BLaER1 (cell line): ENCODE results near the gene PPARD.

Source experiments
- H3K27ac ChIP-seq: shearing (Covaris generic); formaldehyde crosslinking; 2 replicates; pipeline ENCODE4 v1.8.1; 2022
- H3K27me3 ChIP-seq: shearing (Covaris generic); formaldehyde crosslinking; 2 replicates; pipeline ENCODE4 v1.8.1; 2022
- H3K36me3 ChIP-seq: shearing (Covaris generic); formaldehyde crosslinking; 2 replicates; pipeline ENCODE4 v1.8.1; 2022
- H3K4me1 ChIP-seq: shearing (Covaris generic); formaldehyde crosslinking; 2 replicates; pipeline ENCODE4 v1.8.1; 2022
- H3K4me2 ChIP-seq: shearing (Covaris generic); formaldehyde crosslinking; 2 replicates; pipeline ENCODE4 v1.8.1; 2022
- H3K4me3 ChIP-seq: shearing (Covaris generic); formaldehyde crosslinking; 2 replicates; pipeline ENCODE4 v1.8.1; 2022
- H3K9ac ChIP-seq: shearing (Covaris generic); formaldehyde crosslinking; 2 replicates; pipeline ENCODE4 v1.8.1; 2022
- H3K9me3 ChIP-seq: shearing (Covaris generic); formaldehyde crosslinking; 2 replicates; pipeline ENCODE4 v1.8.1; 2022
- H4K20me1 ChIP-seq: shearing (Covaris generic); formaldehyde crosslinking; 2 replicates; pipeline ENCODE4 v1.8.1; 2022
- Cebpa-rat ChIP-seq: shearing (Covaris generic); IDR thresholded peaks from 2 replicates; pipeline ENCODE4 v1.8.1; 2022

Gene PPARD

DNA sequence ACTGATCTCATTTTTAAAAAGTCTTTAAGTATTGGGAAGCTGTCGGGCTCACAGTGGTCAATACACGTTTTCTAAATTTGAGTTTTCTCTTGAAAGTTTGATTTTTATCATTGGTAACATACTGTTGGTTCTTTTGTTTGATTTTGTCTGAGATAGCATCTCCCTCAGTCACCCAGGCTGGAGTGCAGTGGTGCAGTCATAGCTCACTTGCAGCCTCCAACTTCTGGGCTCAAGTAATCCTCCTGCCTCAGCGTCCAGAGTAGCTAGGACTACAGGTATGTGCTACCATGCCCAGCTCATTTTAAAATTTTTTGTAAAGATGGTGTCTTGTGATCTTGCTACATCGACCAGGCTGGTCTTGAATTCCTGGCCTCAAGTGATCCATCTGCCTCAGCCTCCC, 9.1 kb downstream of the PPARD start:
- no peak overlapping the region for H3K27ac ChIP-seq
- H3K4me1 ChIP-seq = peaks cover 24% of the 10 kb centered on the region
- peaks cover 82% of the 10 kb centered on the region for H3K36me3 ChIP-seq
- H3K9ac ChIP-seq = no peak overlapping the region
- H3K9me3 ChIP-seq = no peaks in the 10 kb centered on the region
- H4K20me1 ChIP-seq = peaks cover 41% of the 10 kb centered on the region
- TF ChIP-seq Cebpa-rat = no peak
- H3K4me2 ChIP-seq = no peak overlapping the region
- H3K4me3 ChIP-seq = no peak overlapping the region
- no peaks in the 10 kb centered on the region for H3K27me3 ChIP-seq

GRCh38 chr6:35352735-35353134, 10.4 kb downstream of the PPARD start:
- no peaks in the 10 kb centered on the region for H3K27me3 ChIP-seq
- no peak overlapping the region for H3K4me2 ChIP-seq
- H3K4me1 ChIP-seq = peaks cover 19% of the 10 kb centered on the region
- H4K20me1 ChIP-seq = peaks cover 35% of the 10 kb centered on the region
- no peak overlapping the region for H3K4me3 ChIP-seq
- no peak overlapping the region for H3K27ac ChIP-seq
- H3K9me3 ChIP-seq = no peaks in the 10 kb centered on the region
- TF ChIP-seq Cebpa-rat = no peak
- no peak overlapping the region for H3K9ac ChIP-seq
- H3K36me3 ChIP-seq = peaks cover 83% of the 10 kb centered on the region

GRCh38 chr6:35354361-35355135, 12.2 kb downstream of the PPARD start:
- no peak for TF ChIP-seq Cebpa-rat
- Histone ChIP-seq H3K27me3 (no peaks in the 10 kb centered on the region), H3K9ac (no peak overlapping the region), H3K4me3 (no peak overlapping the region), H3K4me2 (no peak overlapping the region), H3K27ac (no peak overlapping the region), H3K4me1 (peaks cover 14% of the 10 kb centered on the region), H4K20me1 (peaks cover 17% of the 10 kb centered on the region; the same call in 1 of the 2 replicates), H3K36me3 (peaks cover 93% of the 10 kb centered on the region), H3K9me3 (no peaks in the 10 kb centered on the region)

- no peak for TF ChIP-seq Cebpa-rat
- H4K20me1 ChIP-seq = peaks cover 31% of the 10 kb centered on the region; the same call in 1 of the 2 replicates
- no peak overlapping the region for H3K4me2 ChIP-seq
These were observed 14.0 kb downstream of the PPARD start for GRCh38 chr6:35356391-35356790.

GRCh38 chr6:35357677-35358076, 15.3 kb downstream of the PPARD start:
- no peak for TF ChIP-seq Cebpa-rat
- Histone ChIP-seq H3K4me3 (no peak overlapping the region), H3K27me3 (no peaks in the 10 kb centered on the region), H3K4me1 (peaks cover 45% of the 10 kb centered on the region), H3K9me3 (no peaks in the 10 kb centered on the region), H4K20me1 (peaks cover 44% of the 10 kb centered on the region), H3K27ac (no peak overlapping the region), H3K36me3 (peaks cover 63% of the 10 kb centered on the region), H3K9ac (no peak overlapping the region), H3K4me2 (no peak overlapping the region)

More at GRCh38 chr6:35356391-35356790, 14.0 kb downstream of the PPARD start:
- Histone ChIP-seq H3K4me3 (no peak overlapping the region), H3K4me1 (peaks cover 32% of the 10 kb centered on the region), H3K9me3 (no peaks in the 10 kb centered on the region), H3K36me3 (peaks cover 76% of the 10 kb centered on the region), H3K27me3 (no peaks in the 10 kb centered on the region), H3K9ac (no peak overlapping the region), H3K27ac (no peak overlapping the region)

DNA sequence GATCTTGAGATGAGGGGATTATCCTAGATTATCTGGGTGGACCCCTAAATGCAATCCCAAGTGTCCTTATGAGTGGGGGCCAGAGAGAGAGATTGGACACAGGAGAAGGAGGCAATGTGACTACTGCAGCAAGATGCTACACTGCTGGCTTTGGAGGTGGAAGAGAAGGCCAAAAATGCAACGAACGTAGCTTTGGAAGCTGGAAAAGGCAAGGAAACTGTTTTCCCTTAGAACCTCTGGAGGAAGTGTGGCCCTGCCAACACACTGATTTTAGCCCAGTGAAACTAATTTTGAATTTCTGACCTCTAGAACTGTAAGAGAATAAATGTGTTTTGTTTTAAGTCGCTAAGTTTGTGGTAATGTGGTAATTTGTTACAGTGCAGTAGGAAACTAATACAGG, 15.7 kb downstream of the PPARD start:
- Histone ChIP-seq H3K27me3 (no peaks in the 10 kb centered on the region), H3K36me3 (peaks cover 59% of the 10 kb centered on the region), H3K4me3 (no peak overlapping the region), H3K9ac (no peak overlapping the region), H3K27ac (no peak overlapping the region), H3K9me3 (no peaks in the 10 kb centered on the region), H3K4me2 (no peak overlapping the region), H4K20me1 (peaks cover 48% of the 10 kb centered on the region), H3K4me1 (peaks cover 49% of the 10 kb centered on the region)
- no peak for TF ChIP-seq Cebpa-rat

DNA sequence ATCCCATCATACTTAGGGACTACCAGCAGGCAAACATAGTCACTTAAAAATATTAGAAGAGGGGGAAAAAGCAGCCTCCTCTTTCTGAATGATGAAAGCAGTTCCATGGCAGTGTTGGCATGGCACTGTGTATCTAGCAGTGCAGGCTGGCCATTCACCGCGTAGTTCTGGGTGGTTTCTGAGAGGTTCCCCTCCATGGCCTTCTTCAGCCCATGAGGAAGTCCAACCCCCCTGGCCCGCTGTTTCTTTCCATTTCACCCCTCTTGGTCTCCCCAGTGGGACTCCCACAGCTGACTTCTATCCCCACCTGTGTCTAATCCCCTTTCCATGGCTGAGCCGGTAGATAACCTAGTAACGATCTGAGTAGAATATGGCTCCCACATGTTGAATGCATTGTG, 17.0 kb downstream of the PPARD start:
- TF ChIP-seq Cebpa-rat = no peak
- H3K4me2 ChIP-seq = peak overlapping the region; percentile 33
- H3K27ac ChIP-seq = no peak overlapping the region
- H3K9me3 ChIP-seq = no peaks in the 10 kb centered on the region
- H4K20me1 ChIP-seq = peaks cover 54% of the 10 kb centered on the region
- peaks cover 61% of the 10 kb centered on the region for H3K4me1 ChIP-seq
- H3K9ac ChIP-seq = no peak overlapping the region
- no peak overlapping the region for H3K4me3 ChIP-seq
- H3K27me3 ChIP-seq = no peaks in the 10 kb centered on the region
- peaks cover 47% of the 10 kb centered on the region for H3K36me3 ChIP-seq

- peaks cover 63% of the 10 kb centered on the region for H3K4me1 ChIP-seq
These were observed 17.5 kb downstream of the PPARD start for GRCh38 chr6:35359744-35360348.

GRCh38 chr6:35360349-35361138, 18.2 kb downstream of the PPARD start:
- peaks cover 54% of the 10 kb centered on the region for H4K20me1 ChIP-seq

More at GRCh38 chr6:35359744-35360348, 17.5 kb downstream of the PPARD start:
- H3K27ac ChIP-seq = no peak overlapping the region
- no peaks in the 10 kb centered on the region for H3K9me3 ChIP-seq
- peaks cover 42% of the 10 kb centered on the region for H3K36me3 ChIP-seq
- no peak overlapping the region for H3K9ac ChIP-seq
- peak overlapping the region; percentile 60 for H3K4me2 ChIP-seq
- H4K20me1 ChIP-seq = peaks cover 54% of the 10 kb centered on the region
- H3K4me3 ChIP-seq = no peak overlapping the region
- no peak for TF ChIP-seq Cebpa-rat
- H3K27me3 ChIP-seq = no peaks in the 10 kb centered on the region

GRCh38 chr6:35362200-35362599, 19.8 kb downstream of the PPARD start:
- Histone ChIP-seq H3K9ac (no peak overlapping the region; the same call in 1 of the 2 replicates), H3K4me2 (peak overlapping the region; percentile 84), H3K9me3 (no peaks in the 10 kb centered on the region), H3K36me3 (peaks cover 29% of the 10 kb centered on the region), H3K27ac (peak overlapping the region; percentile 70), H3K27me3 (no peaks in the 10 kb centered on the region), H3K4me1 (peaks cover 64% of the 10 kb centered on the region), H3K4me3 (no peak overlapping the region), H4K20me1 (peaks cover 40% of the 10 kb centered on the region)
- TF ChIP-seq Cebpa-rat = no peak

More at GRCh38 chr6:35360349-35361138, 18.2 kb downstream of the PPARD start:
- Histone ChIP-seq H3K27me3 (no peaks in the 10 kb centered on the region), H3K4me1 (peaks cover 63% of the 10 kb centered on the region), H3K4me2 (peak overlapping the region; percentile 60), H3K36me3 (peaks cover 37% of the 10 kb centered on the region), H3K27ac (peak overlapping the region; percentile 61), H3K4me3 (no peak overlapping the region), H3K9me3 (no peaks in the 10 kb centered on the region), H3K9ac (0 out of 2 replicates have a peak overlapping the region, but pooled peaks have one; percentile 46)
- no peak for TF ChIP-seq Cebpa-rat
